ENCODE results near the gene LHX4. TPM values are rescaled to one million over a fixed set of nuclear protein-coding genes. Genes with fewer than 3 reads are reported as not detected.
A peak's percentile ranks its signal among the peaks of the same experiment; 100 is the strongest.

Gene LHX4
- total RNA-seq, 2 donors from 2014 or later, result not detected

- no peaks in the 10 kb centered on the region for H3K9me3 ChIP-seq (ENCODE audit: control insufficient read depth, low read length, poor library complexity, severe bottlenecking)
- no peak overlapping the region for H3K4me3 Mint-ChIP-seq
- H3K36me3 Mint-ChIP-seq (ENCODE audit: low read depth), result peaks cover 2% of the 10 kb centered on the region
- no peak for ATAC-seq
- no peaks in the 10 kb centered on the region for H3K4me1 Mint-ChIP-seq
- H3K27me3 Mint-ChIP-seq, result no peaks in the 10 kb centered on the region
- H3K27ac Mint-ChIP-seq, result no peak overlapping the region
- DNase-seq, result no peak
Observed at GRCh38 chr1:180274221-180274620, 44.2 kb downstream of the LHX4 start.

GRCh38 chr1:180275726-180276125 is 45.7 kb downstream of the LHX4 start:
- no peaks in the 10 kb centered on the region for H3K27me3 Mint-ChIP-seq
- no peak for DNase-seq
- no peak overlapping the region for H3K27ac Mint-ChIP-seq
- no peak for ATAC-seq
- H3K4me1 Mint-ChIP-seq, result no peaks in the 10 kb centered on the region
- H3K36me3 Mint-ChIP-seq (ENCODE audit: low read depth), result peaks cover 2% of the 10 kb centered on the region
- H3K4me3 Mint-ChIP-seq, result no peak overlapping the region
- H3K9me3 ChIP-seq (ENCODE audit: control insufficient read depth, low read length, poor library complexity, severe bottlenecking), result no peaks in the 10 kb centered on the region

- ATAC-seq (no peak), DNase-seq (no peak)
- Mint-ChIP-seq H3K4me3 (no peak overlapping the region), H3K36me3 (ENCODE audit: low read depth) (peaks cover 2% of the 10 kb centered on the region), H3K27me3 (no peaks in the 10 kb centered on the region), H3K27ac (no peak overlapping the region), H3K4me1 (no peaks in the 10 kb centered on the region)
- H3K9me3 ChIP-seq (ENCODE audit: control insufficient read depth, low read length, poor library complexity, severe bottlenecking), result no peaks in the 10 kb centered on the region
Observed at GRCh38 chr1:180277476-180278193, 47.6 kb downstream of the LHX4 start.

GRCh38 chr1:180278194-180278515 is 48.1 kb downstream of the LHX4 start:
- no peaks in the 10 kb centered on the region for H3K27me3 Mint-ChIP-seq
- no peak for DNase-seq
- no peak overlapping the region for H3K4me3 Mint-ChIP-seq
- H3K36me3 Mint-ChIP-seq (ENCODE audit: low read depth), result no peaks in the 10 kb centered on the region
- no peaks in the 10 kb centered on the region for H3K4me1 Mint-ChIP-seq
- no peak for ATAC-seq
- no peak overlapping the region for H3K27ac Mint-ChIP-seq
- no peaks in the 10 kb centered on the region for H3K9me3 ChIP-seq (ENCODE audit: control insufficient read depth, low read length, poor library complexity, severe bottlenecking)

- Mint-ChIP-seq H3K27me3 (no peaks in the 10 kb centered on the region), H3K36me3 (ENCODE audit: low read depth) (no peaks in the 10 kb centered on the region), H3K27ac (no peak overlapping the region), H3K4me1 (no peaks in the 10 kb centered on the region), H3K4me3 (no peak overlapping the region)
- DNase-seq (no peak), ATAC-seq (no peak)
- no peaks in the 10 kb centered on the region for H3K9me3 ChIP-seq (ENCODE audit: control insufficient read depth, low read length, poor library complexity, severe bottlenecking)
Observed at GRCh38 chr1:180278596-180279395, 48.7 kb downstream of the LHX4 start.

GRCh38 chr1:180279651-180280050 is 49.6 kb downstream of the LHX4 start:
- no peak overlapping the region for H3K27ac Mint-ChIP-seq
- no peak overlapping the region for H3K4me3 Mint-ChIP-seq
- DNase-seq (no peak), ATAC-seq (no peak)
- no peaks in the 10 kb centered on the region for H3K4me1 Mint-ChIP-seq
- H3K36me3 Mint-ChIP-seq (ENCODE audit: low read depth), result no peaks in the 10 kb centered on the region
- H3K27me3 Mint-ChIP-seq, result no peaks in the 10 kb centered on the region
- no peaks in the 10 kb centered on the region for H3K9me3 ChIP-seq (ENCODE audit: control insufficient read depth, low read length, poor library complexity, severe bottlenecking)

GRCh38 chr1:180280617-180281016 is 50.6 kb downstream of the LHX4 start:
- no peaks in the 10 kb centered on the region for H3K4me1 Mint-ChIP-seq
- H3K36me3 Mint-ChIP-seq (ENCODE audit: low read depth), result peaks cover 2% of the 10 kb centered on the region
- no peak for DNase-seq
- no peaks in the 10 kb centered on the region for H3K27me3 Mint-ChIP-seq
- H3K4me3 Mint-ChIP-seq, result no peak overlapping the region
- H3K9me3 ChIP-seq (ENCODE audit: control insufficient read depth, low read length, poor library complexity, severe bottlenecking), result no peaks in the 10 kb centered on the region
- no peak for ATAC-seq
- no peak overlapping the region for H3K27ac Mint-ChIP-seq

GRCh38 chr1:180281490-180281889 is 51.4 kb downstream of the LHX4 start:
- DNase-seq (no peak), ATAC-seq (no peak)
- Mint-ChIP-seq H3K27me3 (no peaks in the 10 kb centered on the region), H3K4me3 (no peak overlapping the region), H3K4me1 (no peaks in the 10 kb centered on the region), H3K36me3 (ENCODE audit: low read depth) (peaks cover 2% of the 10 kb centered on the region), H3K27ac (no peak overlapping the region)
- H3K9me3 ChIP-seq (ENCODE audit: control insufficient read depth, low read length, poor library complexity, severe bottlenecking), result no peaks in the 10 kb centered on the region

GRCh38 chr1:180282401-180283044 is 52.5 kb downstream of the LHX4 start:
- Mint-ChIP-seq H3K27ac (no peak overlapping the region), H3K4me1 (no peaks in the 10 kb centered on the region), H3K27me3 (no peaks in the 10 kb centered on the region), H3K36me3 (ENCODE audit: low read depth) (peaks cover 2% of the 10 kb centered on the region), H3K4me3 (no peak overlapping the region)
- no peak for DNase-seq
- ATAC-seq, result no peak
- H3K9me3 ChIP-seq (ENCODE audit: control insufficient read depth, low read length, poor library complexity, severe bottlenecking), result no peaks in the 10 kb centered on the region

- peaks cover 5% of the 10 kb centered on the region for H3K4me1 Mint-ChIP-seq
- H3K27me3 Mint-ChIP-seq, result no peaks in the 10 kb centered on the region
- H3K9me3 ChIP-seq (ENCODE audit: control insufficient read depth, low read length, poor library complexity, severe bottlenecking), result no peaks in the 10 kb centered on the region
- ATAC-seq (no peak), DNase-seq (no peak)
- peaks cover 6% of the 10 kb centered on the region for H3K36me3 Mint-ChIP-seq (ENCODE audit: low read depth)
- no peak overlapping the region for H3K27ac Mint-ChIP-seq
- no peak overlapping the region for H3K4me3 Mint-ChIP-seq
Observed at GRCh38 chr1:180283098-180283497, 53.0 kb downstream of the LHX4 start.

GRCh38 chr1:180286417-180286816 is 56.4 kb downstream of the LHX4 start:
- H3K27me3 Mint-ChIP-seq, result no peaks in the 10 kb centered on the region
- no peak for DNase-seq
- H3K27ac Mint-ChIP-seq, result no peak overlapping the region
- H3K4me3 Mint-ChIP-seq, result no peak overlapping the region
- no peak for ATAC-seq
- no peaks in the 10 kb centered on the region for H3K9me3 ChIP-seq (ENCODE audit: control insufficient read depth, low read length, poor library complexity, severe bottlenecking)
- H3K36me3 Mint-ChIP-seq (ENCODE audit: low read depth), result peaks cover 6% of the 10 kb centered on the region
- H3K4me1 Mint-ChIP-seq, result peaks cover 26% of the 10 kb centered on the region

GRCh38 chr1:180287988-180288705 is 58.1 kb downstream of the LHX4 start:
- ATAC-seq, result no peak
- no peaks in the 10 kb centered on the region for H3K9me3 ChIP-seq (ENCODE audit: control insufficient read depth, low read length, poor library complexity, severe bottlenecking)
- H3K4me1 Mint-ChIP-seq, result peaks cover 26% of the 10 kb centered on the region
- peak overlapping the region; percentile 21 for H3K27ac Mint-ChIP-seq
- DNase-seq, result no peak
- no peaks in the 10 kb centered on the region for H3K27me3 Mint-ChIP-seq
- no peak overlapping the region for H3K4me3 Mint-ChIP-seq
- H3K36me3 Mint-ChIP-seq (ENCODE audit: low read depth), result peaks cover 10% of the 10 kb centered on the region

GRCh38 chr1:180288940-180289339 is 58.9 kb downstream of the LHX4 start:
- no peaks in the 10 kb centered on the region for H3K27me3 Mint-ChIP-seq
- H3K4me3 Mint-ChIP-seq, result no peak overlapping the region
- H3K27ac Mint-ChIP-seq, result peak overlapping the region; percentile 21
- H3K36me3 Mint-ChIP-seq (ENCODE audit: low read depth), result peaks cover 10% of the 10 kb centered on the region
- no peak for ATAC-seq
- no peak for DNase-seq
- H3K9me3 ChIP-seq (ENCODE audit: control insufficient read depth, low read length, poor library complexity, severe bottlenecking), result no peaks in the 10 kb centered on the region
- peaks cover 26% of the 10 kb centered on the region for H3K4me1 Mint-ChIP-seq

Measured in T-helper 17 cell (primary cell).